ENCODE results near the gene LILRB5.
"Not testable (repeated sequence)": the region's sequence is repeated elsewhere in the genome, so short reads cannot be mapped to it uniquely, and the experiment has no call there.

LILRB5 gene

DNA sequence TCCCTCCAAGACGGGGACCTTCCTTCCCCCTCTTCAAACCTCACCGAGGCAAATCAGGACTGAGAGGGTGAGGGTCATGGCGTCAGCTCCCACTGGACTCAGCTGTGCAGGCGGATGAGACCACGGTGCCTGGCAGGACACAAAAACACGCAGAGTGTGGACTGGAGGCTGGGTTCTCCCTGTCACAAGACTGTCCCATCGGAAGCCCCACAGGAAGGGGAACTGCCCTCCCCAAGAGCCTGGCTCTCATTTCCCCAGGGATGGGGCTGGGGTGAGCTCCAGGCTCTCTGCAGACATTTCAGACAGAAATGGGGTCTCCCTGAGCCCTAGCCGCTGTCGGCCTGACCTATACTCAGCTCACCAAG is at the start of gene LILRB5:
Gene LILRB5 (minus strand): TSS at position 158 of the 365 bp plus-strand sequence. CDS start 80 bp downstream, at position 78.
- no peak for DNase-seq

DNA sequence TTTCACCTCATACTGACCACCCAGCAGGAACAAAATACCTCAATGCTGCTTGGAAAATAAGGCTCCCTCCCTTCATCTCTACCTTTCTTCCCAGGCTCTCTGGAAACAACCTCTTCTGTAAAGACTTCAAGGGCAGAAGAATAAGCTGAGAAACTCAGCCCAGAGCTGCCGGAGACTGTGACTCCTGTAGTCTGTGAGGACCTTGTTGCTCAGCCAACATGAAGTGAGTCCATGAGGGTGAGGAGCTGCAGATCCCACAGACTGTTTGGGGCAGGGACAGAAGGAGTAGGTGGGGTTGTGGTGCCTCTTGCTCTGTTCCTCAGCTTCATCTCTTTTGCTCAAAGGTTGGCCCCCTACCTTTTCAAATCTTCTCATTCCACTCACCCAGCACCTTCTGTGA is 48.1 kb upstream of the LILRB5 start:
- DNase-seq = no peak

DNA sequence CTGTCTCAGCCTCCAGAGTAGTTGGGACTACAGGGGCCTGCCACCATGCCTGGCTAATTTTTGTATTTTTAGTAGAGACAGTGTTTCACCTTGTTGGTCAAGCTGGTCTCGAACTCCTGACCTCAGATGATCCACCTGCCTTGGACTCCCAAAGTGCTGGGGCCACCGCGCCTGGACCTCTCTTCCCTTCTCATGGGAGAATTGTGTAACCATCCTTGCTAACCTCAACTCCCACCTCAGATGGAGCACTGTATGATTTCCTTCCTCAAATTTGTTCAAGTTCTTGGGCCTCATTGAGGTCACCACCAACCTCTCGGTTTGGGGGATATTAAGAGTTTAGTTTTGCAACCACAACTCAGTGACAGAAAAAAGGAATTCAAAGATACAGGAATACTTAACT is 45.2 kb upstream of the LILRB5 start:
- no peak for DNase-seq

- DNase-seq = no peak
These were observed 42.4 kb upstream of the LILRB5 start for GRCh38 chr19:54299515-54299914.

- no peak for DNase-seq
These were observed 42.0 kb upstream of the LILRB5 start for GRCh38 chr19:54299126-54299498.

GRCh38 chr19:54298357-54299125 is 41.5 kb upstream of the LILRB5 start:
- DNase-seq = no peak

GRCh38 chr19:54297759-54298305 is 40.8 kb upstream of the LILRB5 start:
- DNase-seq = no peak

DNA sequence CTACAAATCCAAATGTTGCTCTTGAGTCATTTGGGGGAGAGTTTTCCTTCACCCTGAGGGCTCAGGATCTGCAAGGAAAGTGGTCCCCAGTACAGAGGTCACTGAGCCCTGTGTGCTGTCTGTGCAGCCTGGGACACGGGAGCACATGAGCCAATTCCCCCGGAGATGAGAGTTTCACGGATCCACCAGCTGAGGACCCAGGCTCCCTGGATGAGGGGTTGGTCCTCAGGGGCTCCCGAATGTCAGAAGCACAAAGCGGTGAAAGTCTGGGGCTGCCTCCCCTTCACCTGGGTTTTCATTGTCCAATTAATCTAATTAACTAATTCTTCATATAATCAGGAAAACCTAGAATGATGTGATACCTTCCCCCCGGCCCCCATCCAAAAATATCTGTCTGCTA is 37.5 kb upstream of the LILRB5 start:
- no peak for DNase-seq

DNA sequence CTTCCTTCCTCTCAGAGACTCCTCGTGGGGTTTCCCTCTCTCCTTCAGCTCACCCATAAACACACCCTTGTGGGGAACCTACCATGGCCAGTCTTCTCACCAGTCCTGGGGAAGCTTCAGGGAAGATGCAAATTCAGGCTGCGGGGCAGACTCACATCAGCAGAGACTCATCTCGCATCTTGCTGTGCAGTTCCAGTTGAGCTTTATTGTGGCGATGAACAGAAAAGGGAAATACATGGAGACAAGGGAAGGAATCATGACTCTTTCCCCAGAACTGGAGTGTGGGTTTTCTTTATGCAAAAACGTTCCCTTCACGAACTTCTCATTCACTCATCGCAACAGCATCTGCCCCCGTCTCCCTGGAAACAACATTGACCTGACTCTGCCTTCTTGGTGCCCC is 32.1 kb upstream of the LILRB5 start:
- DNase-seq = not testable (repeated sequence)

GRCh38 chr19:54287456-54287855 is 30.4 kb upstream of the LILRB5 start:
- no peak for DNase-seq

DNA sequence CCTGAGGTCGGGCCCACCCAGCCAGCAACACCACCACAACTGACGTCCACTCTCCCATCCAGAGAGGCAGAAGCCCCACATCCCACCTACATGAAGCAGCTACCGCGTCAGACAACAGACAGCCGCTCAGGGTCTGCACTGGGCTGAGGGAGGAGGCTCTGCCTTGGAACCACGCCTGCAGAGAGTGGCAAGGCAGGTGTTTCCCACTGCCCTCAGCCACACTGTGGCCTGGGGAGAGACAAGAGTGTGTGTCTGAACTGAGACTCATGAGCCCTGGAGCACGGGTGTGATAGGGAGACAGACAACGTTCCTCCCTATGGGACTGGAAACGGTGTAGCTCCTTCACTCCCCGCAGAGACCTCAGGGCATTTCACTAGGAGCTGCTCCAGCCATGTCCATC is 29.2 kb upstream of the LILRB5 start:
- not testable (repeated sequence) for DNase-seq

DNA sequence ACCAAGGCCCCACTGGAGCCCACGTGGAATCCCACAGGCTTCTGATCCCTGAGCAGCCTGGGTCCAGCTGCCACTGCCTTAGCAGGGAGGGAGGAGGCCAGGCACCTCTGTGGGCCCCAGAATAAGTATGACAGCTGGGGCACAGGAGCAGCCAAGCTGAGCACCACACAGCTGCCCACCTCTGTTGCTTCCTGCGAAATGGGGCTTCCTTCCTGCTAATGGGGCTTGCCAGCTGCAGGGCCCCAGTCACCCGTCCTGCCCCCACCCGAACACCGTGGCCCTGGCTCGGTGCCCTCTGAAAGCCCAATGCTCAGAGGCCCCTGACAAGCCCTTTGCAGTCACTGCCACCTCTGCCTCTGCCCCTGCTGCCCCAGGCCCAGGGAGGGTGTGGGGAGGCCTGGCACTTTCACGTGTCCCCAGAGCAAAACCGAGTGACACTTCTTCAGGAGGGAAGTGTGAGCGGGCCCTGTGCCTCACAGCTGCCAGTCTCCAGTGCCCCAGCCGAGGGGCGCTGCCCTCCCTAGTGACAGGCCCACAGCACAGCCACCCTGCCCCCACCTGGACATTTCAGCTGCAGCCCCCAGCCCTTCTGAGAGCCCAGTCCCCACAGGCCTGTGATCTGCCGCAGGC is 28.5 kb upstream of the LILRB5 start:
- not testable (repeated sequence) for DNase-seq

DNA sequence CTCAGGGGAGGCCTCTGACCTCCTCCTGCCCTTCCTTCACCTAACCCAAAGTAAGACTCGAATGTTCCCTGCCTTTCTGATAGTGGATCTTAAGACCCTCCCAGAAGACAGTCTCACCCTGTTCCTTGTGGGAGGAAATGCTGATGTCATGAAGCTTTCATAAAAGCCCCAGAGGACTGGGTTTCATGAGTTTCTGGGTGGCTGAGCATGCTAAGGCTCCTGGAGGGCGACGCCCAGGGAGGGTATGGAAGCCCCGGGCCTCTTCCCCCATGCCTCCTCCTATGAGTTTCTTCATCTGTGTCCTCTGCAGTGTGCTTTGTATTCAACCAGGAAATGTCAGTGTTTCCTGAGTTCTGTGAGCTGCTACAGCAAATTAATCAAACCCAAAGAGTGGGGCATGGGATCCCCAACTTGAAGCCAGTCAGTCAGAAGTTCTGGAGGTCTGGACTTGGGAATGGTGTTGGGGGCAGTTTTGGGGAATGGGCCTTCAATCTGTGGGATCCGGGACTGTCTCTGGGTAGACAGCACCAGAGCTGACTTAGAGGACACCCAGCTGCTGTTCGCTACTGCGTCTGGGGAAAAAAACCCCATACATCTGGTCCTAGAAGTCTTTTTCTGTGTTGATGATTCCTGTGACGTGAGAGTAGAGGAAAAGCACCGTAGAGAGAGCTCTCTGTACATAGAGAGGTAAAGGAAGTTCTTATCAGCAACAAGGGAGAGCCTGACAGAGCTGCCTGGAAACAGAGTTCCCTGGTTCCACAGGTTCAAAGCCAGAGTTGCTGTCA is 25.8 kb upstream of the LILRB5 start:
- DNase-seq = no peak

DNA sequence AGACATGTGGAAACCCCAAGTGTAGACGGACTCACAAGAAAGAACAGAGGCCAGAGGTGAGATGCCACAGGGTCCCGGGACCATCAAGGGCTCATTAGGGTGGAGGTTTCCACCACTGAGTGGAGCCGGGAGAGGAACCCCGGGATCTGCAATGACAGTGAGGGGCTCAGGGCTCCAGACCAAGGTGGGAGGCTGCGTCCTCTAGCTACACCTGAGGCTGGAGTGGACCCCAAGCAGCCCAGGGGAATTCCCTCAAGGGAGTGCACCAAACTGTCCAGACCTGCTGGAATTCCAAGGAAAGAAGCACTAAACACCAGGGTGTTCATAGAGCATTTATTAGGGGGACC is 24.6 kb upstream of the LILRB5 start:
- not testable (repeated sequence) for DNase-seq

DNA sequence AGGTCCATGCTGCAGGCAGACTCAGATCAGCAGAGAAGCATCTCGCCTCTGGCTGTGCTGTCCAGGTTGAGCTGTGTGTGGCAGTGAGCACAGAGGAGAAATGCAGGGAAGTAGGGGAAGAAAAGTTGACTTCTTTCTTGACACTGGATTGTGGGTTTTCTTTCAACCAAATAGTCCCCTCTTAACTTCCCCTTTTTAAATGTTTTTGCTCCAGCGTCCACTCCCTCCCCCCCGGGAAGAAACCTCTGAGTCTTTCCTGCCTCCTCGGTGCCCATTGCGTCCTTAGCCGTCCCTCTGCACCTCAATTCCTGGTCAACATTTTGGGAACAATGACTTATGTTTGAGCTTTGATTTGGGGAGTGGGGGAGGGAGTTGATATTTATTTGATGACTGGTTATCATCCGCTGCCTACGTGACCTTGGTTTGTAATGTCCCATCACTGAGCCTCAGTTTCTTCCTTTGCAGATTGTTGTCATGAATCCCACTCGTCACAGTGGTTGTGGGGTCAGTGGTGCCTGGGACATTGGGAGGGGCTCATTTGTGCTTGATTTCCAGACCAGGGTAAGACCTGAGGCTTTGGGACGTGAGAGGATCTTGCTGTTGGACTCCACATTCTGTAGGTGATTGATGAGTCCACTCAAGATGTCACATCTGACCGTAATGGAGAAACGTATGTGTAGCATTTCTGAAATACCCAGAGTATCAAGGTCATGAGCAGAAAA is 24.1 kb upstream of the LILRB5 start, which contains the start of gene LILRB2:
Gene LILRB2 (minus strand): TSS at position 104 of the 722 bp plus-strand sequence. CDS start 614 bp downstream, outside the sequence.
- DNase-seq = no peak

- DNase-seq = not testable (repeated sequence)
These were observed 23.4 kb upstream of the LILRB5 start for GRCh38 chr19:54280441-54280840.

DNA sequence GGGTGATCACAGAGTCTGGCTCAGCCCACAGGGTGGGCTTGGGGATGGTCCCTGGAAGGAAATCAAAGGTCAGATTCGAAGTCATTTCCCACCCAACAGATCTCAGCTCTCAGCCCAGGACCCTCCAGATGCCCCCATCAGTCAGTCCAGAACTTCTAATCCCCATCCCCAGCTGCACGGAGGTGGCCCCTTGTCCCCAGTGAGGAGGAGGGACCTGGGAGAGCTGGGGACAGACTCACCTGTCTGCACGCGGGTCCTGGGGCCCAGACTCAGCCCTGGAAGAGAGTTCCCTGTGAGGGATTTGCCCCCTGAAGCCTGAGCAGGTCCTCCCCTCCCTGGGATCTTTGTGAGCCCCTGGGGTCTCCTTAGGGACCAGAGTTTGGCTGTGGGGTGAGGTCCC is 23.0 kb upstream of the LILRB5 start:
- not testable (repeated sequence) for DNase-seq

DNA sequence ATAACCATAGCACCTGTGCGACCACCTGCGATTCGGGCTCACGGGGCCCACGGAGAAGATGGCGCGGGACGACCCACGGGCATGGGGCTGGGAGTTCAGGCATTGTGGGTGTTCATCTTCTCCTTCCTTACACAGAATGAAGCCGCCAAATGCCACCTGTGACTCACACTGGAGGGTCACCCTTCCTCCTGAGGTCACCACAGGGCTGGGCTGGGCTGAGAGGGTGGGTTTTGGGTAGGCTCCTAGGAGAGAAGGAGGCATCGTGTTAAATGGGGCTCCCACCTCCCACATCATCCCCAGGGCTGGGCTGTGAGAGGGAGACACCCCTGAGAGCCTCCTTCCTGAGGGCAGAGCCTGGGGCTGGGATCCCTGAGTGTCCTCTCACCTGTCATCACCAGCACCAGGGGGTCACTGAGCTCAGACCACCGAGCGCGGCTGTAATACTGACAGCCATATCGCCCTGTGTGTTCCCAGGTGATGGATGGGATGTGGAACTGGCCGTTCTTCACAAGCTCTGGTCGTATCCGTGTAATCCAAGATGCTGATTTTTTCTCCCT is 22.4 kb upstream of the LILRB5 start:
- no peak for DNase-seq

DNA sequence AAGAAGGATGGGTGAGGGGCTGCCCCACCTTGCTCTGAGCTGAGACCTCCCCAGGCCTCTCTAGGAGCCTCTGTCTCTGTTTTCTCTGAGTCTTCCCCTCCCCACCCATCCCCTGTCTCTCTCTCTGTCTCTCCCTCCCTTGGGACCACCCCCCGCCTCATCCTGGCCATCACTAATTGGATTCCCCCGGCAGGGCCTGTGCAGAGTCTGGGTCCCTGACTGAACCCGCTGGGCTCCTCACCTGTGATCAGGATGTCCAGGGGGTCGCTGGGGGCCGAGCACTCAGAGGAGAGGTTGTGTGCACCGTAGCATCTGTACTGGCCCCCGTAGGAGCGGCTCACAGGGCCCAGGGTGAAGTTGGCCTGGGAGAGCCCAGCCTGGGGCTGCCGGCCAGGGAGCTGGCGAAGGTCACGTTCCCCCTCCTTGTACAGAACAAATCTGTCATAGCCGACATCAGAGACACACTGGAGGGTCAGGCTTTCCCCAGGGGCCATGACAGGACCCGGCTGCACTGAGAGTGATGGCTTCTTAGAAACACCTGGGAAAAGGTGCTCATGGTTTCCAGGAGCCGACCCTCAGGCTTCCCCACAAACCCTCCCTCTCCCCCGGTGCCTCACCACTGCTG is 21.6 kb upstream of the LILRB5 start:
- DNase-seq = not testable (repeated sequence)

GRCh38 chr19:54278056-54278455 is 21.0 kb upstream of the LILRB5 start:
- DNase-seq = not testable (repeated sequence)

GRCh38 chr19:54277111-54277615 is 20.1 kb upstream of the LILRB5 start:
- not testable (repeated sequence) for DNase-seq

GRCh38 chr19:54275951-54276350 is 18.9 kb upstream of the LILRB5 start:
- DNase-seq = no peak

Measured in stimulated activated CD4-positive, alpha-beta T cell treated with anti-CD3 and anti-CD28 coated beads, Interleukin-2, amount 100 ng/mL, for 48 hours (primary cell).